Measurements from ENCODE around the gene TRAPPC14.

GRCh38 chr7:100126931-100127865 lies 31.3 kb downstream of the TRAPPC14 start, which contains the start of gene MBLAC1:
- TF ChIP-seq CTCF (IDR thresholded peaks at IDR 0.05) (no peak), POLR2A (IDR thresholded peaks at IDR 0.05) (peak in 1 of 4 donors; percentile 54)
